Subcutaneous adipose tissue (tissue), 4 donors: ENCODE data around the gene RIT1. TPM values are rescaled to one million over a fixed set of nuclear protein-coding genes. Genes with fewer than 3 reads are reported as not detected.

Source experiments
- total RNA-seq, 4 donors: library from RNA; depleted of rRNA; stranded (reverse); fragments of >200 nt; gene quantifications; one replicate each; pipeline ENCODE4 v1.1.0, GENCODE V29; 2016
- TF ChIP-seq, protein P1 (sequence below): fragments of 450-650 bp; IDR thresholded peaks from one replicate; pipeline ENCODE4 v1.5.1; 2016; ENCODE audit warnings: low read depth, mild to moderate bottlenecking, control low read depth, antibody characterized with exemption, moderate library complexity

Gene RIT1
- total RNA-seq, 4 donors from 2014 or later, result 24.3 to 40.1 (median 28.4) TPM

DNA sequence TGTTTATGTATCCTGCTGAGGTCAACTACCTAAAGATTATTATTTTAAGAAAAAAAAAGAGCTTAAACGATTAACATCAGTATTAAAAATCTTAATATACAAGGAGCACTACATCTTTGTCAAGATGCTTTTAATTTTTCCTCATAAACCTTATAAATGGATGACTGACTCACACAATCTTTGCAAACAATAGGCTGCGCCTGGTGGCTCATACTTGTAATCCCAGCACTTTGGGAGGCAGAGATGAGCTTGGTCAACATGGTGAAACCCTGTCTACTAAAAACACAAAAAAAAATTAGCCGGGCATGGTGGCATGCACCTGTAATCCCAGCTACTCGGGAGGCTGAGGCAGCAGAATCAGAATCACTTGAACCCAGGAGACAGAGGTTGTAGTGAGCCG is 21.3 kb upstream of the RIT1 start:
- TF ChIP-seq, protein P1, sequence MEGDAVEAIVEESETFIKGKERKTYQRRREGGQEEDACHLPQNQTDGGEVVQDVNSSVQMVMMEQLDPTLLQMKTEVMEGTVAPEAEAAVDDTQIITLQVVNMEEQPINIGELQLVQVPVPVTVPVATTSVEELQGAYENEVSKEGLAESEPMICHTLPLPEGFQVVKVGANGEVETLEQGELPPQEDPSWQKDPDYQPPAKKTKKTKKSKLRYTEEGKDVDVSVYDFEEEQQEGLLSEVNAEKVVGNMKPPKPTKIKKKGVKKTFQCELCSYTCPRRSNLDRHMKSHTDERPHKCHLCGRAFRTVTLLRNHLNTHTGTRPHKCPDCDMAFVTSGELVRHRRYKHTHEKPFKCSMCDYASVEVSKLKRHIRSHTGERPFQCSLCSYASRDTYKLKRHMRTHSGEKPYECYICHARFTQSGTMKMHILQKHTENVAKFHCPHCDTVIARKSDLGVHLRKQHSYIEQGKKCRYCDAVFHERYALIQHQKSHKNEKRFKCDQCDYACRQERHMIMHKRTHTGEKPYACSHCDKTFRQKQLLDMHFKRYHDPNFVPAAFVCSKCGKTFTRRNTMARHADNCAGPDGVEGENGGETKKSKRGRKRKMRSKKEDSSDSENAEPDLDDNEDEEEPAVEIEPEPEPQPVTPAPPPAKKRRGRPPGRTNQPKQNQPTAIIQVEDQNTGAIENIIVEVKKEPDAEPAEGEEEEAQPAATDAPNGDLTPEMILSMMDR, result no peak

DNA sequence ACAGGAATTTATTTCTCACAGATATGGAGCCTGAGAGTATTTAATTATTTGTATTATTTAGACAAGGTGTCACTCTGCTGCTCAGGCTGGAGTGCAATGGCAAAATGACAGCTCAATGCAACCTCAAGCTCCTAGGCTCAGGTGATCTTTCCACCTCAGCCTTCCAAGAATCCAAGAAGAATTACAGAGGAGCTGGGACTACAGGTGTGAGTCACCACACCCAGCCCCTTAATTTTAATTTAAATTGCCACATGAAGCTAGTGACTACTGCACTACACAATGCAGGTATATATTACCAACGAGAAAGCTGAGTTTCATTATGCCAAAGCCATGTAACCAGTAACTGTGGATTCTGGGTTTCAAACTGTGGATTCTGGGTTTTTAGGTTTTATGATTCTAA is 20.9 kb upstream of the RIT1 start:
- TF ChIP-seq, protein P1, result no peak

DNA sequence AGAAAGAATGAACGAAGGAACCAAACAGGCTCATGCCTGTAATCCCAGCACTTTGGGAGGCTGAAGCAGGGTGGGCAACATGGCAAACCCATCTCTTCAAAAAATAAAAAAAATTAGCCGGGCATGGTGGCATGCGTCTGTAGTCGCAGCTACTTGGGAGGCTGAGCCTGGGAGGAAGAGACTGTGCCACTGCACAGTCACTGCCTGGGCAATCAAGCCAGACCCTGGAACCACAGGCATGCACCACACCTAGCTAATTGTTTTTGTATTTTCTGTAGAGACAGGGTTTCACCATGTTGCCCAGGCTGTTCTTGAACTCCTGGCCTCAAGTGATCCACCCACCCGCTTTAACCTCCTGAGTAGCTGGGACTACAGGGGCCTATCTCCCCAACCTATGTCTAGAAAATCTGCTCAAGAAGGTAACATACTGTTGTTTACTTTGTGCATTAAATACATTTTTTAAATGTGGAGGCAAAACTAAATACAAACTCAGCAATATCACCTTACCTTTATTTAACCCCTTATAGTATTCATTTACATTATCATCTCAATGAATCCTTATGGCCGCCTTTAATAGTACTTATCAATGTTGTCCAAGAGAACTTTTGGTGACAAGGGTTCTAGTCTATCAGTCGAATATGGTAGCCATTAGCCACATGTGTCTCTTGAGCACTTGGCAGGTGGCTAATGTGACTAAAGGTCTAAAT is 20.3 kb upstream of the RIT1 start:
- TF ChIP-seq, protein P1, result no peak

DNA sequence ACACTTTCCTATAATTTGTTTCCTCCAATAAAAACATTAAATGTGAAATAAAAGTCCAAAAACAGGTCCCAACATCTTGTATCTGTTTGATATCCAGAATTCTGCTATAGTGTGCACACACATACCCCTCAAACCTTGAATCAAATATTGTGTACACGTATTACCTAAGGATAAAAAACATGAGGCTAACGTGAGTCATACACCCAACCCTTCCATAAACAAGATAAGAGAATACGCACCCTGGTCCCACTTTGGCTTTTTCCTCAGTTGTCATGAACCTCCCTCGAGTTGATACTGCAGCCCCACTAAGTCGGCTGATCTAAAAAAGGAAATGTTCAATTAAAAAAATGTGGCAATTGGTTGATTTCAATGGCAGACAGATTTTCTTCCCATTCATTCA is 17.9 kb upstream of the RIT1 start:
- TF ChIP-seq, protein P1, result no peak

DNA sequence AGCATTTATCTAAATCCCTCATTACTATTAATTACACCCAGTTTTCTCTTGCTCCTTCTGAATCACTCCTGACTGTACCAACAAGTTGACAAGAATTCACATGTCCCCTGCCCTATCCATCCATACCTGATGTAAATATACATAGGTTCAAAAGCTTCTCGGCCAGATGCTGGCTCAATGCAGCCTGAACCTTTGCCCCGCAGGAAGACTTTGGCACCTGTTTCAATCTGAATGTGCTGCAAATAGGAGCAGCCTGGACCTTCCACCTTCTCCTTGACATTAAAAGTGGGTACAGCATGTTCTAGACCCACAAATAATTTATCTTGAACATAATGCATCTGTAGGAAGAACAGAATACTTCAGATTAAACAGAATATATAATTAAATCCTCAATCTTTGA is 14.4 kb upstream of the RIT1 start:
- TF ChIP-seq, protein P1, result no peak

DNA sequence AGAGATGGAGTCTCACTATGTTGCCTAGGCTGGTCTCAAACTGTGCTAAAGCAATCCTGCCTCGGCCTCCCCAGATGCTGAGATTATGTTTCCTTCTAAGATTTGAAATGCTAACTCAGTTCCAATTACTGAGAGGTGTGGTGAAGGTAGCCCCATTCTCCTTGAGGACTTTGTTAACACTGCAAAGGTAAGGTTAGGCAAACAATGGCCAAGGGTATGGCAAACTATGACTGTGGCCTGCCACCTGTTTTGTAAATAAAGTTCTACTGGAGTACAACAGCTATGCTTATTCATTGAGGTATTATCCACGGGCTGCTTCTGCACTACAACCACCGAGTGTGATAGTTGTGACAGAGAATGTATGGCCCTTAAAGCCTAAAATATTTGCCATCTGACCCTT is 9.6 kb upstream of the RIT1 start:
- TF ChIP-seq, protein P1, result no peak

DNA sequence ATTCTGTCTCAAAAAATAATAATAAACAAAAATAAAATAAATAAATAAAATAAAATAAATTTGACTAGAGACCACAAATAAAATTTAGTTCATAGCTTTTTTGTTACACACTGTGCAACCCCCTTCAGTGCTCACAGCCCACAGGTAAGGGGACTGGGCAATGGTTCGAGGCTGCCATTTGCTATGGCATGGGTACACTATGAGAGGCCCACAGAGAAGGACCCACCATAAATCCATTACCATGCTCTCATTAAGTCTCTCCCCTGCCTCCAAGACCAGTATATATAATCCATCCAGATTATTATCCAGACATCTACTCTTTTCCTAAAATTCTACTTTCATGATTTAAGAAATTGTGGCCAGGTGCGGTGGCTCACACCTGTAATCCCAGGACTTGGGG is 8.7 kb upstream of the RIT1 start:
- TF ChIP-seq, protein P1, result no peak
